HG03460 (cell line): ENCODE data around the gene IDUA.

ENCODE experiments used
- ATAC-seq: cut with Tn5 transposase; IDR thresholded peaks from one replicate; pipeline ENCODE4 v1.9.1; 2021; ENCODE audit not compliant: unreplicated experiment

IDUA gene

DNA sequence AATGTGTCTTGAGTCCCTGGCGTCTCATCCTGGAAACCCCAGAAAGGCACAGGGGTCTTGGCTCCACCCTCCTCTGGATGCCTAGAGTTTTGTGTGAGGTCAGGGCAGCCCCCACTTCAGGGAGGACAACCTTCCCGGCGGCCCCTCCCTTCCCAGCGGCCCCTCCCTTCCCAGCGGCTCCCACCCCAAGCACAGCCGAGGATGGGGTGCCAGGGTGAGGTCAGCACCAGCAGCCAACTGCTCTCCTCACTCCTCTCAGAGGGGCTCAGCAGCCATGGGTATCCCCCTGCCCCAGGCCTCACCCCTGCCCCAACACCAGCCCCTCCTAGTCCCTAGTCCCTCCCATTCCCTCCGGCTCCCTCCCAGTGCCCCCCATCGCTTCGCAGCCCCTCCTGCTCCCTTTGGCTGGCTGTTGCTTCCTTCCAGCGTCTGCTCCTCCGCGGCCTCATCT lies 30.9 kb upstream of the IDUA start:
- ATAC-seq, result no peak

DNA sequence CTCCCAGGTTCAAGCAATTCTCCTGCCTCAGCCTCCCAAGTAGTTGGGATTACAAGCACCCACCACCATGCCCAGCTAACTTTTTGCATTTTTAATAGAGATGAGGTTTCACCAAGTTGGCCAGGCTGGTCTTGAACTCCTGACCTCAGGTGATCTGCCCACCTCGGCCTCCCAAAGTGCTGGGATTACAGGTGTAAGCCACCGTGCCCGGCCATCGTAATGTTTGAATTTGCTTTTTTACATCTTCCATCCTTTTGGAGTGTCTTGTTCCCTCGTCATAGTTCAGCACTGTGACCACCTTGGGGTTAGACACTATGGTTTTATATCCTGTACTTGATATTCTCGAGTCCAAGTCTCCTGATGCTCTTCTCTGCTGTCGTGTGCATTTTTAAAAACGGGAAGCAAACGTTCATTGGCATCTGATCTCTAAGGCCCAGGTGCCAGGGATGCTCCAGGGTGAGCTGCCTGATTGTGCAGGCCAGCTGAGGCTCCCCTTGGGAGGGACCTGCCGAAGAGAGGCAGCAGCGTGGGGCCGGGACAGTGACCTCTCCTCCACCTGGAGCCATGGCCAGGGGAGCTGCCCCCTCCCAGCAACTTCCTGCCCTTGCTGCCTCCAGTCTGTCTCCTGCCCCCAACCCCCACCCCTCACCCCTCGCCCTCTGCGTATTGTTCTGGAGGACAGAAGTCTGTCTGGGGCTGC lies 30.2 kb upstream of the IDUA start:
- no peak for ATAC-seq

DNA sequence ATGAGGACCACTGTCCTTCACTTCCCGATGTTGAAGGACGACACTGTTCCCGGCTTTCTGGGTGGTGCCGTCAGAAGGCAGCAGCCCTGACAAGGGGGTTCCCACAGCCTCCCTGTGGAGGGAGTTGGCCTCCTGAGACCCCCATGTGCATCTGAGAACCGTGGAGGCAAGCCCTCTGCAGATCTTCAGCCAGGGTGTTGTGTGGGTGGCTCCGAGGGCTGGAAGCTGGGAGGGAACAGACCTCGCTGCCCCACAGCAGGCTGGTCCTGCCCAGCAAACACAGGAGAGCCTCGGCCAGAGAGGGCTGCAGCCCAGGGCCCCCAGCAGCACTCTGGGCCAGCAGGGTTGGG lies 29.6 kb upstream of the IDUA start:
- no peak for ATAC-seq

DNA sequence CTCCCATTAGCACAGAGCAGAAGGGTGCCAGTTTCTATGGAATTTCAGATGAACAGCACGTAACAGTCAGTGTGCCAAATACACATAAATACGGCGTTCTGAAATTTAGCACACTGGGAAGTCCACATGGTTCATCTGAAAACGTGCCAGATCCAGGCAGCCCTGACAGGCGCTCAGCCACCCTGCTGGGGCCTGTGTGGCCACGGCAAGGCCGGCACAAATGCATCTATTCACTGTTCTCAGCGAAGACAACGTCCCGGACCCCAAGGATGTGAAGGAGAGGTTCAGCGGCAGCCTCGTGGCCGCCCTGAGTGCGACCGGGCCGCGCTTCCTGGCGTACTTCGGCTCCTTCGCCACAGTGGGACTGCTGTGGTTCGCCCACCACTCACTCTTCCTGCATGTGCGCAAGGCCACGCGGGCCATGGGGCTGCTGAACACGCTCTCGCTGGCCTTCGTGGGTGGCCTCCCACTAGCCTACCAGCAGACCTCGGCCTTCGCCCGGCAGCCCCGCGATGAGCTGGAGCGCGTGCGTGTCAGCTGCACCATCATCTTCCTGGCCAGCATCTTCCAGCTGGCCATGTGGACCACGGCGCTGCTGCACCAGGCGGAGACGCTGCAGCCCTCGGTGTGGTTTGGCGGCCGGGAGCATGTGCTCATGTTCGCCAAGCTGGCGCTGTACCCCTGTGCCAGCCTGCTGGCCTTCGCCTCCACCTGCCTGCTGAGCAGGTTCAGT lies 29.1 kb upstream of the IDUA start:
- ATAC-seq, result no peak

DNA sequence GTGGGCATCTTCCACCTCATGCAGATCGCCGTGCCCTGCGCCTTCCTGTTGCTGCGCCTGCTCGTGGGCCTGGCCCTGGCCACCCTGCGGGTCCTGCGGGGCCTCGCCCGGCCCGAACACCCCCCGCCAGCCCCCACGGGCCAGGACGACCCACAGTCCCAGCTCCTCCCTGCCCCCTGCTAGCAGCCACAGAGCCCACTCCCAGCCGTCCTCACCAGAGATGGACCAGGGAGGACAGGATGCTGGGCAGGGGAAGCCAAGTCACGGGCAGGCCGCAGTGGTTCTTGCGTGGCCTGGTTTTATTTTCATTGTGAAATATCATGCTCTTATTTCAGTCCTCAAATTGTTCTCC lies 28.6 kb upstream of the IDUA start:
- no peak for ATAC-seq

DNA sequence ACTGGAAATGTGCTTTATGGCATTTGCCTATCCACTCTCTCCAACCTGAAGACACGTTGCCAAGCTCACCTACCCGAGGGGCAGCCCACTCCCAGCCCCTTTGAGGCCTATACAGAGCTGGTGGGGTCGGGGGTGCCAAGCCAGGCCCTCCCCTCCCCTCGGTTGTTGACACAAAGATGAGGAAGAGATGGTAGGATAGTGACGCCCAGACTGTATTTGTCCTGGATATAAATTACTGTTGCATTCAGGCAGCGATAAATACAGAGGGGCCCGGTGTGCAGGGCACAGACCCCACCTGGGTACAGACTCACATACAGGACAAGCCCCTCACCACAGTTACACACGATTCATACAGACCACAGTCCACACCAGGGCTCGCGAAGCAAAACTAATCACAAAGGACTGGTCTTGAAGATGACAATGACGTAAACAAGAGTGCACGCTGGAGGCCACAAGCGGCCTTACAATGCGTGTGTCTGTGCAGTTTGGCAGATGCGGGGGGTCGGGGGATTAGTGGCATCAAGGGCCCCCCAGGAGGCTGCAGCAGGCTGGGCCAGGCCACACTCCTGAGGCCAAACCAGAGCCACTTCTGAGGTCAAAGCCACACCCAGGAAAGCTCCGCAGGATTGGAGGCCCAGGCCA lies 28.0 kb upstream of the IDUA start:
- ATAC-seq, result no peak

DNA sequence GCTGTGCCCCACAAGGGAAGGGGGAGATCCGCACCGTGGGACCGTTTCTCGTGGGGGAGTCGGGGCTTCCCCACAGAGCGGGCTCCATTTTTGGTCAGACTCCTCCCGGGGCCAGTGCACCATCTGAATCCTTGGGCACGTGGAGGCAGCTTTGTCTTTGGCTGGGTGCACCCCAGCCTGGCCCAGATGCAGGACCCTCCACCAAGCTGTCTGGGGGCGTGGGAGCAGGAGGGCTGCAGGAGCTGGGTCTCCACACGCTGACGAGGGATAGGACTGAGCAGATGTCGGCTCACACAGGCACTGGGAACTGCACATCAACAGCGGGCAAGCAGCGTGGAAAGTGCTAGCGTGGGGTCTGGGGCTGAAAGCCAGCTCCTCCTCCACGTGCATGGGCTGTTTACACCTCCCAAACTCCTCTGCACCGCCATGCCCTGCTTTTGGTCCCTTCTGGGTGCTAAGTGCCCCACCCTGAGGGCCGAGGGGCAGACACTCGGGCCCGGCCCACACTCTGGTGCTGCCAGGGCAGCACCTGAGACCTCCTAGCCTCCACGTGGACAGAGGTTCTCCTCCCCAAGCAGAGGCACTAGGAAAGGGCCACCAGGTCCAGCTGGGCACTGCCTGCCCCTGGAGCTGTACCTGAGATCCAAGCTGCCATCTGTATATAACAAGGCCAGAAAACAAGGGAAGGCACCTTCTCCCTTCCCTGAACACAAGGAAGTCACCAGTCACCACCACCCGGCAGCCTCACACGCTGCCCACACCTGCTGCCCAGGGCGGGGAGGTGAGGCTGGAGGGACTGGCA lies 27.3 kb upstream of the IDUA start:
- ATAC-seq, result no peak

DNA sequence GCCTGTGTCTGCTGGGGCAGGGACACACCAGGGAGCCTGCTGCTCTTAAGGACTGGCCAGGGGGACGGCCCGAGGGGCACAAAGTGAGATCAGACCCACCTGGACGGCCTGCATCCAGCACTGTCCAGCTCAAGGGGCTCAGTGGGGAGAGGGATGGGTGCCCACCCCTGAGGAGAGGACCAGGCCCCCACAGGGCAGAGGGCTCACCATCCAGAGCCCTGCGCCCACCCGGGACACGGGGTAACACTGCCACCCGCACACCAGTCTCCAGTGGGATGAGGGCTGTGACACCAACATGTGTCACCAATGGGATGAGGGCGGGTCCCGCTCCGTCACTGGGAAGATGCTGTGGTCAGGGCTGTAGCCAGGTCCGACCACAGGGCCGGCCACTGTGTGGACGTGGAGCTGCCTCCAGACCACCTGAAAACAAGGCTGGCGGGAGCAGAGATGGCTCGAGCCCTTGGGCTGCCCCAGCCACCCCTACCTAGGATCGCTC lies 26.7 kb upstream of the IDUA start:
- no peak for ATAC-seq

DNA sequence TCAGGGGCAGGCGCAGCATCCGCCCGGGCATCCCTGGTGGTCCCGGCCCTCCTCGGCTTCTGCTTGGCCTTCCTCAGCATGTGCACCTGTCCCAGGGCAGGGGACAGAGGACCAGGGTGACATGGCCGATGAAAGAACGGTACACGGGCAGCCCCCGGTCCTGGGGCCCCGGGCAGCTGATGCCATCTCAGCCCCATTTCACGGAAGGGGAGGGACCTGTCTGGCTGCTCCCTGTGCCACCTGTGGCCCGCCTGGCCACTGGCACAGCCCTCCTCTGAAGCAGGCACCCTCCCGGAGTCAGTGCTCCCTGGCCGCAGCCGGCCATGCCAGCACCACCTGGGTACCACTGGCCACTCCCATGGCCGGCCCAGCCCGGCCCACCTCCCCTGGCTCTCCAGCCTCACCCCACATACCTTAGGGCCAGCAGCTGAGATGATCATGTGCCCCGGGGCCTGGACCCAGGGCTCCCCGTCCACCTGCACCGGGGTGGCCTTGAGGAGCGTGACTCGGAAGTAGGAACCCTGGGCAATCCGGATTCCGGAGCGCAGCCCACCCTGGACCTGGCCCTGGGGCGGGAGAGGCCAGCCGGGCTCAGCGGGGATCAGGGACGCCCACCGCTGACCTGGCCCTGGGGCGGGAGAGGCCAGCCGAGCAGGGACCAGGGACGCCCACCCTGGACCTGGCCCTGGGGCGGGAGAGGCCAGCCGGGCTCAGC lies 26.1 kb upstream of the IDUA start:
- ATAC-seq, result no peak

DNA sequence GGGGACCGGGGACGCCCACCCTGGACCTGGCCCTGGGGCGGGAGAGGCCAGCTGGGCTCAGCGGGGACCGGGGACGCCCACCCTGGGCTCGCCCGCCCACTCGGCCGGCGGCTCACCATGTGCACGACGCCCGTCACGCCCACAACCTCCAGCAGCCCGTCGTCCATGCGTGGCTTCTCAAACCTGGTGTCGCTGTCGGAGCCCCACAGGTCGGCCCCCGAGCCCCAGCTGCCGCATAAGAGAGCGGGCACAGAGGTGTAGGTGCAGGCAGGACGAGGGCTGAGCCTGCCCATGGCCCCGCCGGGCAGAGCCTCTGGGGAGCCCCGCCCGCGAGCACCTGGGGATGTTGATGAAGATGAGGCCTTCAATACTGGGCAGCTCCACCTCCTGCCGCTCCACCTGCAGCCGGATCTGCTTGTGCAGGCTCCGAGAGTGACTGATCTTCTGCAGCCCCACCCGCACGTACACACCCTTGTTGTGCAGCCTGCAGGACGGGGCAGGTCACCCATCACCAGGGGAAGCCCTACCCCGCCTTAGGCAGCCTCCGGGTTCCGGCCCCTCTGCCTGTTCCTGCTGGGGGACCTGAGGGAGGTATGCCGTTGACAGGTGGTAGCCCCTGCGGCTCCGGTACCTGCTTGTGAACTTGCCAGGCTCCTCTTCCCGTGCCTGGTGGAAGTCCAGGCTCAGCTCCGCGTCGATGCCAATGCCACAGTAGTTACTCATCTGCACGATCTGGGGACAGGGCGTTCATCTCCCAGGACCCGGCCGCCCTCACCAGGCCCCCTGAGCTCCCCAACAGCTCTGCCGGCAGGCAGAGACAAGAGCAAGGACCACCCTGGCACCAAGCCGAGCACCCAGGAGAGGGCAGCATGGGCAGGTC lies 25.3 kb upstream of the IDUA start:
- ATAC-seq, result no peak

DNA sequence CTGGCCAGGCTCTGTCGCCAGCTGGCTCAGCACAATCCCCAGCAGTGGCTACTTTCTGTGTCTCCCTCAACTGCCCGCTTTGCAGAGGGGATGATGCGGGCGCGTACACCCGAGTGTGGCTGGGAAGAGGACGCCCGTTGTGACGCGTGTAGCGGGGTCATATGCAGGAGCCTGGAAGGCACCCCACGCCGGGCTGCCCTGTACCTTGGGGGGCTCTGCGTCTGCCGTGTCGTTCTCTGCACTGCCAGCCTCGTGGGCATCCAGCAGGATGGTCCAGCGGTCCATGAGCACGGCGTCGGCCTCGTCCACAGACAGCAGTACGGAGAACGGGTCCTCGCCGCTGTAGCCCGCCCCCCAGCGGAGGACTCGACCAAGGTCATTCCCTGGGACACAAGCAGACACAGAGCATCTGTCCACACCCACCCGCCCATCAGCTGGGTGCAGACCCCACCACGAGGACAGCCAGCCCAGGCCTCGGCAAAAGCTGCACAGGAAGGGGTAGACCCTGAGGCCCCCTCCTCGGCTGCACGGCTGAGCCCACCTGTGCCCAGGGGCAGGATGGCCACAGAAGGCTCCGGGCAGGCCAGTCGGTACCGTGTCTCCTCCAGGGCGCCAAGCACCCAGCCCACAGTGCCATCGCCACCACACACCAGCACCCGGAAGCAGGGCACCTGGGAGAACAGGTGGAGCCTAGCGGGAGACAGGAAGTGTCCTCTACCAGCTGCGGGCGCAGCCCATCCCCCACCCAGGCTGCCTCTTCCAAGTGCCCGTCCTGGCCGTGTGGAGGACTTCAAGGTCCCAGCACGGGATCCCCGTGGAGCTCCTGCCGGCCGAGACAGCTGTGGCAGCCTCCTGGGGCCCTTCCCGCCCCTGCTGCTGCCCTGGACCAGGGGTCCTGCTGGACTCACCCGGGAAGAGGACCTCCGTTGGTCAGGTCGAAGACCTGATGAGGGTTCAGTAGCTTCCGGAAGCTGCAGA lies 24.3 kb upstream of the IDUA start:
- no peak for ATAC-seq

DNA sequence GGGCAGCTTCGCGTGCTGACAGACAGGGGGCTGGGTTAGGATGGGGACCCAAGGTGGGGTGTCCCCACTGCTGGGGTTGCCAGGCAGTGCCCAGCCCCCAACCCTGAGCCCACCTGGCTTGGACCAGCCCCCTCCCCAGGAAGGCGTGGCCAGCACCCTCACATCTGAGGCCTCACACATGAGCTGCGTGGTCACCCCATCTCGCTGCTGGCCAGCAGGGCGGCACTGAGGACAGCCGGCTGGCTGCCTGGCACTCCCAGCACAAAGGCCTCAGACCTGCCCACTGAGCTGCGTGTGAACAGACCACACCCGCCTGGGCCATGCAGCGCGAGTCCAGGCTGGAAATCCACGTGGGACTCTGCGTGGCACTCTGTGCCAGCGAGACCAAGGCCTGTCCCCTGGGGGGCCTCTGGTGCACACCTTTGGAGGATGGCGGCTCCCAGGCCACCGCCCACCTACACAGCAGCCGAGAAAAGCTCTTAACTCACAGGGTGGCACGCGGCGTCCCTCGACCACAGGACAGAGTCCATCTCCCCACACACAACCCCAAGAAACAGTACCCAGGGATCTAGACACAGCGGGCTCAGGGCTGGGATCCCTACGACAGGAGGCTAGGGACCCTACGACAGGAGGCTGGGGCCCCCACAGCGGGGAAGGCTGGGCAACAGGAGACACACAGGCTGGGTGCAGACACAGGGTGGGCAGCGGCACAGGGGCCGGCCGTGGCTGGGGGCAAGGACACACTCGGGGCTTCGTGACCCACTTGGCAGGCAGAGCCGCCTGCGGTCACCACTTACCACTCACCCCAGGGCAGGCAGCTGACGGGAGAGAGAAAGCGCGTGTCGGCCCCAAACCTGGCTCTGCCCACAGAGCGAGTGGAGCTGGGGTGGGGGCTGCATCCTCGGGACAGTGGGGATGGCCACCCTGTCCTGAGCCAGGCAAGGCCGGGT lies 23.3 kb upstream of the IDUA start:
- no peak for ATAC-seq

DNA sequence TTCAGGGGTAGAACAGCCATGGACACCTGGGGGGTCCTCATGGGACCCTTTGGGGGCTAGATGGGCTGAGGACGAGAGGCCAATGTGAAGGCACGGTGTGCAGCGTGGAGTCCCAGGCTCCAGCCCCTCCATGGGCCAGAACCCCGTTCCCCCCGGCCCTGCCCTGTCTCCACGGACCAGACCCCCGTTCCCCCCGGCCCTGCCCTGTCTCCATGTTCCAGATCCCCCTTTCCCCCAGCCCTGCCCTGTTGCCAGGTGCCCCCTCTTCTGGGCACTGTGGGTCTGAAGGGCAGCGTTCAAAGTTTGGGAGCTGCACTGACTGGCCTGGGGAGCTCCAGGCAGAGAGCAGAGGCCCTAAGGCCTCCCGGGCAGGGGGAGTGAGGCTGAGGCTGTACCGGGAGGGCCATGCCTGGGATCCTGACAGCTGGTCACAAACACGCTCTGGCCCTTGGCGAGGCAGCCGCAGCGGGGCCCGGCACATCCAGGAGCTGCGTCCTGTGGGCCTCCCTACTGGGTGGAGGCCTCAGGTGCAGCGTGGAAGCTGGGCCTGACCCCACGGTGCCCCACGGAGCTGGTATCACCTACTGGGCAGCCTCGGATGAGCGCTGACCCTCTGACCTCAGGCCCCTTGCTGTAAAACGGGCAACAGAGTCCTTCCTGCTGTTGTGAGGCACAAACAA lies 22.4 kb upstream of the IDUA start:
- no peak for ATAC-seq

DNA sequence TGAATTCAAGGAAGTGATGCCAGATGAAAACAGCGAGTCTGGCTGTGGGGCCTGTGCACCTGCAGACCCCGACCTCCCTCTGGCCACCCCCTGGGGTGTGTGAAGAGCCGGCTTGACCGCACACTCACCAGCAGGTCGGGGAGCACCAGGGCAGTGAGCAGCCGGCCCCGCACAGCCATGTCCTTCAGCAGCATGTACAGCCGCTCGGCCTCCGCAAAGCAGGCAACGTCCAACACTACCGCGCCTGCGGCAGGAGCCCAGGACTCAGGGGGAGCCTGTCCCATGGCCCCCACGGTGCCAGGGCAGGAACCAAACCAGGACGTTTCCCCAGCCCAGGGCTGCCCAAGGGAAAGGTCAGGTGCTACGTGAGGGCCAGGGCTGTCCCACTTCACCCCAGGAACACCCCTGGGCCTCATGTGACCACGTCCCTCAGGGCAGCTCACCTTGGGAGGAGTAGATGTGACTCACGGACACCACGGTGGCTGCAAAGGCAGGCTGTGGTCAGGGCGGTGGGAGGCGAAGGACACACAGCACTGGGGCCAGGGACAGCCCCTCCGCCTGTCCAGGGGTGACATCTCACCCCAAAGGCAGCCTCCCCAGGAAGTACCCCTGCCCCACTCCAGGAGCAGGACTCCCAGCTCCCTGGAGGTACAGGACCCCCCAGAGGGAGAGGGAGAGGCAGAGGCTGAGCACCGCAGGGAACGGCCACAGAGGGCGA lies 21.6 kb upstream of the IDUA start:
- no peak for ATAC-seq

DNA sequence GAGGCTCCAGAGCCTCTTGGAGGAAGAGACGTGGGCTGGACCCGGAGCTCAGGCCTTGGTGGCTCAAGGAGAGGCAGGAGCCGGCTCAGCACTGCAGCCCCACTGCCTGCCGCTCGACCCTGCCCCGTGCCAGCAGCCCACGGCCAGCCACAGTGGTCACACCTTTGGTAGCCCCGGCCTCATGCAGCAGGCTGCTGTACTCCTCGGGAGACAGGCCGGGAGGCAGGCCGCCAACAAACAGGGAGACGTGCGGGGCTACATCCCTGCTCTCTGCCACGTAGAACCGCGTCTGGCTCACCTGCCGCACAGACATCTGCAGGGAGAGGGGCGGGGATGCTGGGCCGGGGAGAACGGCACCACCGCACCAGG lies 21.1 kb upstream of the IDUA start:
- no peak for ATAC-seq
